SH-SY5Y (cell line): ENCODE data around the gene SIX2.

Experiments
- GATA2 ChIP-seq: IDR thresholded peaks from 2 replicates; pipeline ENCODE4 v1.6.1; 2011; ENCODE audit warnings: mild to moderate bottlenecking, low read depth, low read length
- GATA3 ChIP-seq: IDR thresholded peaks from 2 replicates; pipeline ENCODE4 v1.6.1; 2011; ENCODE audit warnings: low read depth, mild to moderate bottlenecking, low read length, moderate library complexity

Gene SIX2

DNA sequence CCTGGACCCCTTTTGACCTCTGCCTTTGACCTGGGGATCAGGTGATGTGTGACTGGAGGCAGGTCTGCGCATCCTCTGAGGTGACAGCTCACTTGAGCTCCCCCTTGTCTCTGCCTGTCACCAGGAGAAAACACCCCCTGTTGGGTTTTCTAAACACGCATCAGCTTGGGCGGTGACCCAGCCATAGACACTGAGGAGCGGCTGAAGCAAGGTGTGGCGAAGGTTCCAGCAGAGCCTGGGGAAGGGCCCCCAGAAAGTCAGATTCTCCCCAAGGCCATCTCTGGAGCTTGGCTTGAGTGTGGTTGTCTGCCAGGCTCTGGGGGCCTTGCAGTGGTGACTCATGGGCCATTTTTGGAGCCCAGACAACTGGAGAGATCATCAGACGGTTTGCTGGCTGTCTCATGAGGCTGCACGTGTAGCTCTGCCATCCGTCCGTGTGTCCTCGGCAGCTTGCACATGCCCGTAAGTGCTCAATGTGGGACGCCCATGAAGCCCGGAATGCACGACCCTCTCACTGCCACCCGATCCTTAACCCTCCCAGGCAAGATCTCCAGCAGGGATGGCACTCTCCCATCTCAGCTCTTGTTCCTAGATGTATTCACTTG is 38.3 kb downstream of the SIX2 start:
- no peak for TF ChIP-seq GATA2
- TF ChIP-seq GATA3 = no peak

DNA sequence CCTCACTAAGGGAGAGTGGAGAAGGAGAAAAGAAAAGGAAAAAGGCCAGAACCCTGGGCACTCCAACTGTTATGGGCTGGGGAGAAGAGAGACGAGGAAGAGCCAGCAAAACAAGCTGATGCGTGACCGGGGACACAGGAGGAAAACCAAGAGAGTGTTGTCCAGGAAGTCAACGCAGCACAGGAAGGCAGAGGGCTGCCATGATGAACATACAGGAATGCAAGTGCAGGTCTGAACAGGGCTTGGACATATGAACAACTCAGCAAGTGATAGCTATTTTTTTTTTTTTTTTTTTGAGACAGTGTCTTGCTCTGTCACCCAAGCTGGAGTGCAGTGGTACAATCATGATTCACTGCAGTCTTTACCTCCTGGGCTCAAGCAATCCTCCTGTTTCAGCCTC is 39.3 kb downstream of the SIX2 start:
- TF ChIP-seq GATA2 = no peak

DNA sequence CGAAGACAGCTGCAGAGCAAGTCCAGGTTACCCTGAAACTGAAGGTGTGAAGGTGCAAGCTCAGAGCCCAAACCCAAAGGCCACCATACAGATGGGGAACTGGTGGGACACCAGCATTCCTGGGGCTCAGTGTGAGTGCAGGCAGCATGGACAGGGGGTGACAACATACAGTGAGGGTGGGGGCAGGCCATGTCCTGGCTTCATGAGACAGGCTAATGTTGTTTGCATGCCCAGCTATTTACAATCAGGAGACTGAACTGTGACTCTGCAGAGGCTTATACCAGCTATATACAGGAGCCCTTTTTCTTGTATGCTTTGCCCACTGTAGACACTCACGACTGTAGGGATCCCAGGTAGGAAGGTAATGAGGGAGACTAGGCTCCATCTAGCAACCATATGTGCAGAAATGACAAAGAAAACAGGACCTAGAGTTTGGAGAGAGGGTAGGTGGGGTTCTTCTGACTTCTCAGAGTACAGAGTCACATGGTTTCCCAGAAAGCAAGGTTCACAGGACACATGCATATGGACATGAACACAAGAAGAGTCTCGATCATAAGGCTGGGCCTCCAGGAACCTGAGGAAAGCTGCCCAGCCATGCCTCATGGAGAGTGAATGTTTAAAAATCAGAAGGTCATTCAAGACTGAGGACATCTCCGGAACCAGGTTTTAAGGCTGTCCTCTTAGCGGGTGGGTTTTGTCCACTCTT is 41.4 kb downstream of the SIX2 start:
- TF ChIP-seq GATA2 (no peak), GATA3 (no peak)

DNA sequence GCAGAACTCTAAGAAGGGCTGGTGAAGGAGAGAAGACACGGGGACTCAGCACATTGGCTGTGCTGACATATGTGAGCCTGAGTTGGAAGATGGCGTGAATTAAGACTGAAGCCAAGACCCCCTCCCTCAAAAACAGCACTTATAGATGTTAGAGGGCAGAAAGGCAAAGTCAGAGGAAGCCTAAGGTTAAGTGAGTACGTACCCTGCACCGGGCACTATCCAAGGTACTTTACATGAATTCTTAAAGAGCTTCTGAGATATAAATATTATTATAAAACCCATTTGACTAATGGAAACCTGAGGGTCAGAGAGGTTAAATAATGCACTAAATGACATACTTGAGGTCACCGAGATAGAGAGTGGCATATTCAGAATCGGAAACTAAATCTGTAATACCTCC is 42.2 kb downstream of the SIX2 start:
- no peak for TF ChIP-seq GATA3
- TF ChIP-seq GATA2 = no peak

DNA sequence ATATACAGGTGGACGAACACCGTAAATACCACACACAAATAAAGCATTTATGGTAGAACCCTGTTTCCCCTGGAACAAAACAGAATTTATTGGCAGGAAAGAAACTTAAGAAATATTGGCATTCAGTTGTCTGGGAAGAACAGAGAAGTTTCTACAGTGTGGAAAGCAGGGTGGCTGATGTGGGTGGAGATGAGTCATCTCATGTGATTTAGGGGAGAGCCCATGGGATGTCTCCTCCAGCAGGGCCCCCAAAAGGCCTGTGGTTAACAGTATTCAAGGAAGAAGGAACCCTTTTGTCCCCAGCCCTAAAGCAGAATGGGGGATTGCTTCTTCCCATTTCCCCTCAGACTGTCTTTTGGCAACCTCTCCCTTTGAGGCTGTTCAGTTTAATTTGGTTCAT is 43.6 kb downstream of the SIX2 start:
- TF ChIP-seq GATA2 (no peak), GATA3 (no peak)

DNA sequence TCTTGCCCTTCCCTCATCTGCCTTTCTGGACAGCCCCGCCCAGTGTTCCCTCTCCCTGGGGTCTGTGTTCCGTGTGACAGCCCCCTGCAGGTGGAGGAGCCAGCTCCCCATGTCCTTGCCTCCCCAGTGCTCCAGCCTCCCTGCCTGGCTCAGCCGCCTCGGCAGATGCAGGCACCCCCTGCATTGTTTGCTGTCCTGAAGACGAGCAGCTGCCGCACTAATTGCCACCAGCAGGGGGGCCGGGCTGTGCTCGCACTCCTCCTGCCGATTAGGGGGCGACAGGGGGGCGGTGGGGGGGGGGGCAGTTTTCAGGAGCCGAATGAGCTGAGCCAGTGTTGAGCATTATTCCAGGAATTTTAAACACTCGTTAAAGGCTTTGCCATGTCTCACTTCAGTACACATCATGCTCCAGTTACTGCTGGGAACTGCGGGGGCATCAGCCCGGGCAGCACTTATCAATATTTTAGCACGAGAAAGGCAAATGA is 44.5 kb downstream of the SIX2 start:
- TF ChIP-seq GATA3 (no peak), GATA2 (no peak)

DNA sequence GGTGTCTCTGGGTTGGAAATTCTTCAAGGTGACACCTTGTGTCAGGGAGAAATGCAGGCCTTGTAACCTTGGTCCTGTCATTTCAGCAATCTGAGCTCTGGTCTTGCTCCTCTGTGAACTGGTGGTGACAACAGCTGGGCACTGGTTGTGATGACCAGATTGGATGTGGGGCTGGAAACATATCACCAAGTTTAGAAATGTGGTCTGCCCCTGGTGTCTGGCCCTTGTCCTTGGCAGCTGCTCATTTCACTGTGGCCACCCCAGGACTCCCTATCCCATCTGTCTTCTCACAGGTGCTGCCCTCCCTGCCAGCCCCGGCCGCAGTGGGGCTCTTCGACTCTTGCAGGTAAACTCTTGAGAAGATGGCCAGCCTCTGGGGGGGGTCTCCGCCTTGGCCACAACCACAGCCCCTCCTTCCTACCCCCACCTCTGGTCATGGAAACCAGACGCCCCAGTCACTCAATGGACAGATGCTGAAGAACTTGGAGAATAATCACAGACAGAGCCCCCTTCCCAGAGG is 47.0 kb downstream of the SIX2 start:
- TF ChIP-seq GATA2 = no peak
- no peak for TF ChIP-seq GATA3

DNA sequence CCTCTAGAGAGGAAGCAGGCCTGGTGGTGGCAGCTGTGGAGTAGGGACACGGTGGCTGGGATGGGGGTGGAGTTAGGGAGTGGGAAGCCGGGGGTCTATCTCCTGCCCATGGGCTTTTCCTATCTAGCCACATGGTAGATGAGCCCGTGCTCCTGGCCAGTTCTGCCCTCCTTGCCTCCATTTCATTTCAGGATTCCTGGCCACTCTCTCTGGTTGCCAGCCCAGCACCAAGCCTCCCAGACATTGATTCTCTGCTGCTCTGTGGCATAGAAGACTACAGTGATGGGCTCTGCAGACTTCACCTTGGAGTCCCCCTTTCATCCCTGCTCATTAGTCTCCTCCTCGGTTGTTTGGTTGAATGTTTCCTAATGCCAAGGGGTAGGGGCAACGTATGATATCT is 48.4 kb downstream of the SIX2 start:
- TF ChIP-seq GATA2 (no peak), GATA3 (no peak)

DNA sequence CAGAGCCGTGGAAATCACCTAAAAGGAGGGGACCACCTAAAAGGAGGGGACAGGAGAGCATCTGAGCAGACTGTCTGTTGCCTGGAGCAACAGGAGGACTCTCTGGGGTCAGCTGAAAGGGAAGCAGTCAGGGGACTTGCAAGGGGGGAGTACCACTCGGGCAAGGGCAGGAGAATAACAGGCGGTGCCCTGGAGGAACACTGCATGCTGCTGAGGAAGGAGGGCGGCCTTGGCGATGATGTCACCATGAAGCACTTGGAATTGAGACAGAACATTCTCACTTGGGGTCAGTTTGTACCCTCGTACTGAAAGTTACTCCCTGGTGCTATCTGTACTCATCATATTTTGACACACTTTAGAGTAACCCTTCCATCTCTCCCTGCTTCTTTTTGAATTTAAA is 49.4 kb downstream of the SIX2 start:
- no peak for TF ChIP-seq GATA3
- TF ChIP-seq GATA2 = no peak

DNA sequence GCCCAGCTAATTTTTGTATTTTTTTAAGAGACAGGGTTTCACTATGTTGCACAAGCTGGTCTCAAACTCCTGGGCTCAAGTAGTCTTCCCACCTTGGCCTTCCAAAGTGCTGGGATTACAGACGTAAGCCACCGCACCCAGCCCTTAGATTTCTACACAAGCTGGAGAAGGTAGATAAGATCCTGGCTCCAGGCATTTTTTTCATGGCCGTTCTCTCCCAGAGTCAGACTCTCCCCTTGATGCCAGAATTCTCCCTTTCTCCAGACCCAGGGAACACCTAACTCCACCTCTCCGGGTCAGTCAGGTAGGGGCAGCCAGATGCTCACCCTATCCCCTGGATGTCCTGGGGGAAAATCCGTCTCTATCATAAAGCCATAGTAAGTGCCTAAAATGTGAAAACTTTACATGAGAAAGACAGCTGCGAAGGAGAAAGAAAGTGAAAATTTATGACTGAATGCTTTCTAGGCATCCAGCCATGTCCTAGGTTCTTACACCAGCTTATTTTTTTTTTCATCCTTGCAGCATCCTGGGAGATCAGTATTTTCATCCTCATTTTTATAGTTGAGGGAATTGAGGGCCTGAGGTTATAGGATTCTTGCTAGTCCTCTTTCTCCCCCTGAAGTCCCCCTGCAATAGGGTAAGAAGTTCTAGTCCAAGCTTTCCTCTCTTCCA is 51.5 kb downstream of the SIX2 start:
- no peak for TF ChIP-seq GATA2
- no peak for TF ChIP-seq GATA3

DNA sequence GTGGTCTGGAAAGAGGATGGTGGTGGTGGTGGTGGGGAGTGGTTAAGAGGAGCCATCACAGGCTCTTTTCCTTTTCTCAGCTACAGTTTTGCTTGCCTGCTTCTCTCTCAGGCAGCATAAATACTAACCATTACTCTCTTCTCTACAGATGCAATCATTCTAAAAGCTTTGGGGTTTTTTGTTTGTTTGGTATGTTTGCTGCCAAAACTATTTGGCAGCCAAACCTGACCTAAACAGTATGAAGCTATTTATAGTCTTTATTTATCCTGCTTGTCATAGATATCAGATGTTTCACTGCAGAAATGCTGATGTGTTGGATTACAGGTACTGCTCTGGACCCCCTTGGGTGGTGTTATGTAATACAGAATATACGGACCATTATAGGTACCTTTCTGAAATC is 52.4 kb downstream of the SIX2 start:
- no peak for TF ChIP-seq GATA2
- TF ChIP-seq GATA3 = no peak

DNA sequence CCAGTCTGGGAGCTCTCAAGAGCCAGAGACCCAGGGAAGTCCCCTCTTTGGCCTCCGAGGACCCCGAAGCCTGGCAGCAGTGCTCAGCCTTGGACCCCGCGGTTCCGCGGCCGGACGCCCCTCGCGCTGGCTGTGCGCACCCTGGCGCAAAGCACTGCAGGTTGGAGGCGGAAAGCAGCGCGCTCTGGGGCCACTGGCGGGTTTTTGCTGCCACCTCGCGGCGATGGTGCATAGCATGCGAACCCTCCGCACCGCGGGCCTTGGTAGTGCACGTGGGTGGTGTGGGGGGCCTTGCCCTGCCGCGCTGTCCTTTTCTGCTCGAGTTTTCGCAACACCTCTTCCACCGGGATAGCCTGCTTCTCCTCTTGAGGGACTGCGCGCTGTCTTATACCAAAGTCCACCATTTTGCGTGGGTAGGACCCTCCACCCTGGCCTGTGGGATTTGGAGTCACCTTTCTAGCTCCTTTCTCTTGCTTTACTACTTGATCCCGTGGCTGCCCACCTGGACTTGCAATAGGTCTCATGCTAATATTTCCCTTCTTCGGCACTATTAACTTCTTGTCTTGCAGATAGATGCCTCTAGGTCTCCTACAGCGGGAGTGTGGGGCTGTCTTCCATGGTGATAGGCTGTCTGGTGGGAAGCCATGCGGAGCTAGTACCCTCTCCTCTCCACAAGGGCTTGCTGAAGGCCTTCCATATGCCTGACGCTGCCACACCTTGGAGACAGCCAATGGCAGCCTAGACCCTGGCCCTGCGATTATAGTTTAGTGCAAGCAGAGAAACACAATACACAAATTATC is 53.5 kb downstream of the SIX2 start:
- no peak for TF ChIP-seq GATA2
- no peak for TF ChIP-seq GATA3
